MCF 10A (cell line): ENCODE measurements around the gene NUCB2. TPM values are rescaled to one million over a fixed set of nuclear protein-coding genes. Genes with fewer than 3 reads are reported as not detected.

ENCODE experiments used
- BruUV-seq: library from RNA; stranded (reverse); fragments of 400-500 nt; replicated peaks from 2 replicates; lab custom pipeline; 2021; lab: Mats Ljungman, UMichigan
- CTCF ChIA-PET: fragments of 300-600 bp; sonication (Branson Sonifier 250); formaldehyde crosslinking; extraction: SDS; loops from one replicate; lab custom pipeline; 2021; ENCODE audit warnings: antibody characterized with exemption, inconsistent platforms; lab: Yijun Ruan, JAX
- POLR2A ChIA-PET: fragments of 300-600, 350-650 bp; sonication (Branson Sonifier 250); formaldehyde crosslinking; extraction: SDS; loops from one replicate; lab custom pipeline; 2020; ENCODE audit warnings: antibody characterized with exemption, inconsistent platforms; lab: Yijun Ruan, JAX
- DNase-seq: peaks from one replicate; pipeline ENCODE4 v3.0.0-alpha.2; 2018; ENCODE audit not compliant: unreplicated experiment
- H3K27ac Mint-ChIP-seq: one replicate; pipeline ENCODE4 v1.8.0; 2022; ENCODE audit warnings: mild to moderate bottlenecking, low read depth, mixed read lengths; ENCODE audit not compliant: unreplicated experiment
- H3K27me3 Mint-ChIP-seq: one replicate; pipeline ENCODE4 v1.8.0; 2022; ENCODE audit warnings: mixed read lengths; ENCODE audit not compliant: insufficient read depth, unreplicated experiment
- H3K36me3 Mint-ChIP-seq: one replicate; pipeline ENCODE4 v1.8.0; 2022; ENCODE audit warnings: mild to moderate bottlenecking, moderate library complexity, mixed read lengths; ENCODE audit not compliant: insufficient read depth, unreplicated experiment
- H3K4me1 Mint-ChIP-seq: one replicate; pipeline ENCODE4 v1.8.0; 2022; ENCODE audit warnings: mixed read lengths; ENCODE audit not compliant: insufficient read depth, unreplicated experiment
- H3K4me3 Mint-ChIP-seq: one replicate; pipeline ENCODE4 v1.8.0; 2022; ENCODE audit warnings: mild to moderate bottlenecking, moderate library complexity, mixed read lengths; ENCODE audit not compliant: unreplicated experiment
- H3K9me3 Mint-ChIP-seq: one replicate; pipeline ENCODE4 v1.8.0; 2022; ENCODE audit warnings: mixed read lengths; ENCODE audit not compliant: unreplicated experiment
- CTCF ChIP-seq: fragments of 200-600 bp; IDR thresholded peaks from one replicate; pipeline ENCODE4 v1.8.0; 2022; ENCODE audit warnings: antibody characterized with exemption, mild to moderate bottlenecking; ENCODE audit not compliant: unreplicated experiment
- intact Hi-C: fragments of 100-400 bp; cut with micrococcal nuclease; formaldehyde crosslinking; loops from 2 replicates; pipeline ENCODE4 v1.14.1; 2022
- total RNA-seq: library from RNA; stranded (reverse); gene quantifications from 2 replicates; pipeline ENCODE4 v1.2.3, GENCODE V29; 2022

The NUCB2 gene
- total RNA-seq, 1 experiment from 2014 or later, result 89.4 TPM

GRCh38 chr11:17252704-17253103 is 23.8 kb upstream of the NUCB2 start:
- intact Hi-C loops, result no loop called here
- CTCF ChIA-PET, result interaction anchor here (1.3 kb wide), 1 partner anchor 11 kb away, joined by 4 read pairs; no protein-coding TSS in a partner anchor
- Mint-ChIP-seq H3K4me3 (no peak overlapping the region), H3K27me3 (no peaks in the 10 kb centered on the region), H3K27ac (no peak overlapping the region), H3K36me3 (peaks cover under 1% of the 10 kb centered on the region), H3K9me3 (no peaks in the 10 kb centered on the region), H3K4me1 (peaks cover 13% of the 10 kb centered on the region)
- TF ChIP-seq CTCF, result no peak
- no peak for DNase-seq
- POLR2A ChIA-PET, result no interaction called here
- no TSS peak for BruUV-seq

GRCh38 chr11:17256512-17256911 is 20.0 kb upstream of the NUCB2 start:
- TF ChIP-seq CTCF, result no peak
- H3K36me3 Mint-ChIP-seq, result peaks cover 4% of the 10 kb centered on the region
- DNase-seq, result peak; percentile 83
- no peaks in the 10 kb centered on the region for H3K9me3 Mint-ChIP-seq
- H3K27ac Mint-ChIP-seq, result peak overlapping the region; percentile 49
- intact Hi-C loops, result no loop called here
- ChIA-PET CTCF (interaction anchor here (0.7 to 0.9 kb wide), 2 partner anchors 165 to 248 kb away, joined by 3 to 4 read pairs; no protein-coding TSS in a partner anchor), POLR2A (interaction anchor here (0.6 to 2.1 kb wide), 4 partner anchors 19 to 245 kb away, joined by 3 to 10 read pairs (median 4); partner anchors contain the start of gene NUCB2)
- no peaks in the 10 kb centered on the region for H3K27me3 Mint-ChIP-seq
- peaks cover 13% of the 10 kb centered on the region for H3K4me1 Mint-ChIP-seq
- no TSS peak for BruUV-seq
- peak overlapping the region; percentile 55 for H3K4me3 Mint-ChIP-seq

- Mint-ChIP-seq H3K36me3 (peaks cover 4% of the 10 kb centered on the region), H3K4me3 (no peak overlapping the region), H3K4me1 (peaks cover 13% of the 10 kb centered on the region), H3K27ac (peak overlapping the region; percentile 49), H3K9me3 (no peaks in the 10 kb centered on the region), H3K27me3 (no peaks in the 10 kb centered on the region)
- POLR2A ChIA-PET, result interaction anchor here (0.6 to 2.1 kb wide), 4 partner anchors 19 to 244 kb away, joined by 3 to 10 read pairs (median 4); partner anchors contain the start of gene NUCB2
- BruUV-seq, result no TSS peak
- CTCF ChIA-PET, result interaction anchor here (0.6 to 1.2 kb wide), 2 partner anchors 16 to 52 kb away, joined by 3 read pairs; no protein-coding TSS in a partner anchor
- intact Hi-C loops, result no loop called here
- no peak for TF ChIP-seq CTCF
- DNase-seq, result no peak
Measured at GRCh38 chr11:17257196-17257595, 19.3 kb upstream of the NUCB2 start.

- no TSS peak for BruUV-seq
- H3K9me3 Mint-ChIP-seq, result no peaks in the 10 kb centered on the region
- no peak for TF ChIP-seq CTCF
- no peaks in the 10 kb centered on the region for H3K27me3 Mint-ChIP-seq
- H3K4me3 Mint-ChIP-seq, result no peak overlapping the region
- POLR2A ChIA-PET, result interaction anchor here (1.3 kb wide), 1 partner anchor 17 kb away, joined by 3 read pairs; the partner anchor contains the start of gene NUCB2
- peaks cover 4% of the 10 kb centered on the region for H3K36me3 Mint-ChIP-seq
- DNase-seq, result no peak
- H3K4me1 Mint-ChIP-seq, result peaks cover 23% of the 10 kb centered on the region
- intact Hi-C loops, result no loop called here
- CTCF ChIA-PET, result interaction anchor here (0.7 kb wide), 3 partner anchors 16 to 28 kb away, joined by 3 read pairs; no protein-coding TSS in a partner anchor
- no peak overlapping the region for H3K27ac Mint-ChIP-seq
Measured at GRCh38 chr11:17258670-17259069, 17.9 kb upstream of the NUCB2 start.
